Hematopoietic multipotent progenitor cell treated with erythropoietin and hydrocortisone succinate and interleukin-3 and kit ligand, for 8 days (in vitro differentiated cells): ENCODE data around the gene BRSK2.
"Not testable (repeated sequence)": the region's sequence is repeated elsewhere in the genome, so short reads cannot be mapped to it uniquely, and the experiment has no call there.

Experiments
- DNase-seq: peaks from one replicate; pipeline ENCODE4 v3.0.0-alpha.2; 2015

Gene BRSK2

DNA sequence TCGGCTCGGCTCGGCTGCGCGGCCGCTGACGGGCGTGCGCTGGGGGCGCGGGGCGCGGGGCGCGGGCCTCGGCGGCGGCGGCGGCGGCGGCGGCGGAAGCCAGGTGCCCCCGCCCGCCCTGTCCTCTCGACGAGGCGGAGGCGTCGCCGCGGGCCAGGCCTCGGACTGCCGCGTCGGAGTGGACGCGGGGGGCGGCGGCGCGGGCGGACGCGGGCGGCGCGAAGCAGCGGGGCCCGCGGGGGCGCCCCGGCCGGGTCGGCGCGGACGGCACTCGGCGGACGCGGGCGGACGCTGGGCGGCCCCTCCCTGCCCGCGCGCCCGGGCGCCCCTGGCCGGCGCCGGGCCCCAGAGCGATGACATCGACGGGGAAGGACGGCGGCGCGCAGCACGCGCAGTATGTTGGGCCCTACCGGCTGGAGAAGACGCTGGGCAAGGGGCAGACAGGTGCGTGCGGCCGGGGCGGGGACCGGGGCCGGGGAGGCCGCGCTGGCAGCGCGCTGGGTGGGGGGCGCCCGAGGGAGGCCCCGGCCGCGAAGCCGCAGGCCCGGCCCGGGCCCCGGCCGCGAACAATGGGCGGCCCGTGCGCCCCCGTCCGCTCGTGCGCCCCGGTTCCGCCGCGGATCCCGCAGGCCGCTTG, at the start of gene BRSK2:
TSS of gene BRSK2 (plus strand) at position 3 of the 637 bp plus-strand sequence. CDS start at position 354, 351 bp downstream.
- DNase-seq, result no peak

DNA sequence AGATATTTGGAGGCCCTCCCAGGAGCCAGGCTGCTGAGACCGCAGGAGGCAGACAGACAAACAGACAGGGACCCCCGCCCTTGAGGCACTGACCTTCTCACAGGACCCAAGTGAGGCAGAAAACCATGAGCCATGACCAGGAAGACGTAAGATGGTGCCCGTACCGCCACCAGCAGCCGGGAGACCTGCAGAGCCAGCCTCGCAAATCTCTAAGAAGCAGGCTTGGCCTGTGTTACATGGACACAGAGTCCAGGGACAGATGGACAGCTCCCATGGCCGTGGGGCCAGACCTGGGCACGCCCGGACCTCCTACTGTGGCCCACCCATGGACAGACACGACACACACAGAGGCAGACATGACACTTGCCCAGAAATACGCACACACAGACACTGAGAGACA, 49.6 kb upstream of the BRSK2 start:
- DNase-seq, result no peak

GRCh38 chr11:1341226-1341625, 48.5 kb upstream of the BRSK2 start:
- not testable (repeated sequence) for DNase-seq

DNA sequence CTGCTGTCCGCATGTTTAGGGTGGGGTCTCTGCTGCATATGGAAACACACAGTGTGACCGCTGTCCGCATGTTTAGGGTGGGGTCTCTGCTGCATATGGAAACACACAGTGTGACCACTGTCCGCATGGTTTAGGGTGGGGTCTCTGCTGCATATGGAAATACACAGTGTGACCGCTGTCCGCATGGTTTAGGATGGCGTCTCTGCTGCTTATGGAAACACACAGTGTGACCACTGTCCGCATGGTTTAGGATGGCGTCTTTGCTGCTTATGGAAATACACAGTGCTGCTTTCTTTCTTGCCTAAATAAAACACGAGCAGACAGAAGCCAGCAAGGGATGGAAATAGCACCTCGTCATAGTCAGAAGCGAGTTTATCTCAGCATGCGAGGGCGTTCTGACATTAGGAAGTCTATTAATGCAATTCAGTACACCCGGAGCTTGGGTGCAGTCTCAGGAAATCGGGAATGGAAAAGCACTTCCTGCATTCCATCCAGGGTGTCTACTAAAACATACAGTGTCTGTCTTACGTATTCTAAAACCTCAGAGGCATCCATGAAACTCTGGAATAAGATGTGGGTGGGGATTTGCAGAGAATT, 47.7 kb upstream of the BRSK2 start:
- peak; percentile 10 for DNase-seq

DNA sequence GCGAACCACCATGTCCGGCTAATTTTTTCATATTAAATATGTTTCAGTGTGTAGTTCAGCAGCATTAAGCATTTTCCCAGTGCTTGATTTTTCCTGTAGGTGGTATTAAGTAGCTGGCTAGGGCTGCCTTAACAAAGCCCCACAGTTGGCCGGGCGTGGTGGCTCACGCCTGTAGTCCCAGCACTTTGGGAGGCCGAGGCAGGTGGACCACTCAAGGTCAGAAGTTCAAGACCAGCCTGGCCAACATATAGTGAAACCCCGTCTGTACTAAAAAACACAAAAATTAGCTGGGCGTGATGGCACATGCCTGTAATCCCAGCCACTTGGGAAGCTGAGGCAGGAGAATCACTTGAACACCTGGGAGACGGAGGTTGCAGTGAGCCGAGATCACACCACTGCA, 46.8 kb upstream of the BRSK2 start:
- DNase-seq, result no peak

GRCh38 chr11:1343391-1344055, 46.2 kb upstream of the BRSK2 start:
- no peak for DNase-seq

DNA sequence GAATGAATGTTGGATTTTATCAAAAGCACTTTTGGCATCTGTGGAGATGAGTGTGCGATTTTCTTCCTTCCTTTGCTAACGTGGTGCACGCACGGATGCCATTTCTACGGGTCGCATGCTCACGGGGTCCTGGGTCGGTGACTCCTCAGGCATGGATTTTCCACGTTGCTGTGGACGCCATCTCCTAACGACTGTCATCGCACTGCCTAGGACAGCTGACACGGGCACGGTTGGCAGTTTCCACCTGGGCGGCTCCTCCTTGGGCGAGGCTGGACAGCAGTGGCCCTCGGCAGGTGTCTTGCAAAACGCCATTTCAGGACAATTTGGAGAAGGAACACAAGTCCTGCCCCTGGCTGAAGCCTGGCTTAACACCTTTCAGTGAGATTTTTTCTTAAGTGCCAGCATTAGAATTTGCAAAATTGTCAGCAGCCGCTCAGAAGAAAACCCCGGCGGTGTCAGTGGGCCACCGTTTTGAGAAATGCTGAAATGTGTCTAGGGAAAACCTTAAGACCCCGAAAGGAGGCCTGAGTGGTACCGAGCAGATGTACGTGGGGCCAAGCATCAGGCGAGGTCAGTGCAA, 45.6 kb upstream of the BRSK2 start:
- no peak for DNase-seq

DNA sequence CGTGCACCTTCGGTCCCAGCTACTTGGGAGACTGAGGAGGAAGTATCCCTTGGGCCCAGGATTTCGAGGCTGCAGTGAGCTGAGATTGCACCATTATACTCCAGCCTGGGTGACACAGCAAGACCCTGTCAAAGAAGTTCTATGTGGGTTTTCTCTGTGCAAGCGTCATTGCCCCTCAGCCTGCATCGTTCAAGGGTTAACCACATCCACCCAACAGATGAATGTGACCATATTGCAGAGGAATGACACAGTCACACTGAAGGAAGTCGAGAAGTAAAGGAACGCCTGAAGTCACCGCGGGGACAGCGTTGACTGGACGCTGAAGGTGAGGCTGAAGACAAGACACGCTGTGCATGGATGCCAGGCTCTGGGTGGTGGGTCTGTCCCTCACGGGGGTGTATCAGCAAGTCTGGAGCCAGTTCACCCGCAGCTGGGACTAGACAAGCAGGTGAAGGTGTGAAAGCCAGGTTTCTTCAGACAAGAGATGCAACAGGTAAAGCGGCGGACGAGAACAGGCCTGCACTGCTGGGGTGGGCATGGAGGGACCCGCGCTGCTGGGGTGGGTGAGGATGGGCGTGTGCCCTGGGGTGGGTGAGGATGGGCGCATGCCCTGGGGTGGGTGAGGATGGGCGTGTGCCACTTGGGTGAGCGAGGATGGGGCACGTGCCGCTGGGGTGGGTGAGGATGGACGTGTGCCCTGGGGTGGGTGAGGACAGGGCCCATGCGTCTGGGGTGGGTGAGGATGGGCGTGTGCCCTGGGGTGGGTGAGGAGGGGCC, 43.8 kb upstream of the BRSK2 start:
- DNase-seq, result no peak

DNA sequence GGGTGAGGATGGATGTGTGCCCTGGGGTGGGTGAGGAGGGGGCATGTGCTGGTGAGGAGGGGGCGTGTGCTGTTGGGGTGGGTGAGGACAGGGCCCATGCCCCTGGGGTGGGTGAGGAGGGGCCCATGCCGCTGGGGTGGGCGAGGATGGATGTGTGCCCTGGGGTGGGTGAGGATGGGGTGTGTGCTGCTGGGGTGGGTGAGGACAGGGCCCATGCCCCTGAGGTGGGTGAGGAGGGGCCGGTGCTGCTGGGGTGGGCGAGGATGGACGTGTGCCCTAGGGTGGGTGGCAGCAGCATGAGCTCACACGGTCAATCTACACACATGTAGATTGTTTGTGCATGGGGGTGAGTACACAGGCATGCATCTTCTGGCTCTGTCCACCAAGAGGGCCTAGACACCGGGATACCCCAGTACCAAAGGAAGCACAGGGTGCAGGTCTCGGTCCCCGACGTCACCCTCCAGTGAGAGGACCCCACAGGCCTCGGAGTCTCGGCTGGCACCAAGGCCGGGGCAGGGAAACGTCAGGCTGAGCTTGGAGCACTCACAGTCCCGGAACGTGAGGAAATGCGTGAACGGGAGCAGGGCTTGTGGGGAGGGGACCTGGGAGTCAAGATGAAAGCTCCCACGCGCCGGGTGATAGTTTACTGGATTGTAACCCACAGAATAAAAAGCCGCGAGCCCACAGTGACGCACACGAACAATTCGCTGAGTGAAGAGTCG, 42.9 kb upstream of the BRSK2 start:
- DNase-seq, result no peak

DNA sequence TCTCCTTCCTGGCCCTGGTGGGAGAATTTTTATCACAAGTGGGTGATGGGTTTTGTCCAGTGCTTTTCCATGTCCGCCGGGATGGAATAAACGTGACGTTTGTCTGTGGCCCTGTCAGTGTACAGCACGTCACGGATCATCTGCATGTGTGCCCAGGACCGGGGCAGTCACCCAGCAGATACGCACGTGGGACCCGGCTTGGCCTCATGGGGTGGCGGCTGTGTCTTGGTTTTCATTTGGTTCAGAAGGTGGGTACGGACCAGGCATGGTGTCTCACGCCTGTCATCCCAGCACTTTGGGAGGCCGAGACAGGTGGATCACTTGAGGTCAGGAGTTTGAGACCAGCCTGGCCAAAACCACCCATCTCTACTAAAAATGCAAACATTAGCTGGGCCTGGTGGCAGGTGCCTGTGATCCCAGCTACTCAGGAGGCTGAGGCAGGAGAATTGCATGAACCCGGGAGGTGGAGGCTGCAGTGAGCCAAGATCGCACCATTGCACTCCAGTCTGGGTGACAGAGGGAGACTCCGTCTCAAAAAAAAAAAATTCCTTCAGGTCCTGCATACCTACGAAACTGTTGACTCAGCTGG, 42.2 kb upstream of the BRSK2 start:
- DNase-seq, result not testable (repeated sequence)

DNA sequence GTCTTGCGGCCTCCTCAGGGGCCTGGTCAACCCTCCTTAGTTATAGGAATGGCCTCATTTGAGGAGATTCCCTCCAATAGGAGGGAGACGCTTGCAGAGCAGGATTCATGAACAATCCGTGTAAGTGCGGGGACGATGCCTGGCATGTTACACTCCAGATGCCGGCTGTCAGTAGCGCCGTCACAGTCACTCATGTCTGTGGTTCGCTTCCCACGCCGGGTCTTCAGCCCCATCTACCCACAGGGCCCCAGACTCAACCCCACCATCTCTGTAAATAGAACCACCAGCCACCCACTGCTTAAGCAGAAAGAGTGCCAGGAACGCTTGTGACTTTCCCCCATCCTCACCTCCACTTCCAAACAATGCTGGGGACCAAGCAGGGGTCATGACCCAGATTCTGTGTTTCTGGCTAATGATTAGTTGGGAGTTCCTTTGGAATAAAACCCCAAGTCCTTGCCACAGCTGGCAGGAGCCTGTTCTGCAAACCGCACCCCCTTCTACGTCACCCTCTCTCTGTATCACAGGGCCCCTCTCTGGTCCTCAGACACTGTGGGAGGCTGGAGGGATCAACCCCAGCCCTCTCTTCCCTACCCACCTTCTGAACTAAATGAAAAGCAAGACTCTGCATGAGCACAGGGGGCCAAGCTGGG, 41.5 kb upstream of the BRSK2 start:
- no peak for DNase-seq

- DNase-seq, result no peak
These were observed 40.9 kb upstream of the BRSK2 start for GRCh38 chr11:1348796-1349326.

DNA sequence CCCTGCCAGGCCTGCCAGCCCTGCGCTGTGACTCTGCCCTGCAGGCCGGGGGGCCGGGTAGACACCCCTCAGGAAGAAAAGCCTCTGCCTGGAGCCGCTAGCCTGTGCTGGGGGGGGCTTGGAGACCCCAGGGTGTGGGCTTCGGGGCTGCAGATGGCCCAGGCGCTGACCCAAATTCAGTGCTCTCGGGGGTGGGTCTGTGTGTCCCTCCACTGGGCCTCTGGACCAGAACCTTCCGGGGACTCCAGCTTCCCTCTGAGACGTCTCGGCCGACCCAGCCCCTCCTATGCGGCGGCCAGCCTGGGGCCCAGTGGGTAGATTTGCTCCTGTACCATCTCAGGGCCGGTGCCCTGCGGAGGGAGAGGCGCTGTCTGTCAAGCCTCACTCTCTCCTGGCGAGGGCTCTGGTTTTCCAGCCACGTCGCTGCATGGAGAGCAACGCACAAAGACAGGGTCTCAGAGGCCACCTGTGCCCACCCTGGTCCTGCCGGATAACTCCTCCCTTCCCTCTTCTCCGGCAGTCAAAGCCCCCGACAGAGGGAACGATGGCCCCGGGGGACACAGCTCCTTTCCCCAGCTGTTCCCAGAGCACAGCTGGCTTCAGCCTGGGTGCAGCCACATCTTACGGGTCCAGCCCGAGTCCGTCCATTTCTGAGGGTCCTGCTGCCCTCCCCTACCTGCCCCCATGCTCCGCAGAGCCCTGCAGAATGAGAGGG, 40.2 kb upstream of the BRSK2 start:
- no peak for DNase-seq

- no peak for DNase-seq
These were observed 39.5 kb upstream of the BRSK2 start for GRCh38 chr11:1350086-1350725.

- no peak for DNase-seq
These were observed 38.3 kb upstream of the BRSK2 start for GRCh38 chr11:1351278-1351937.

DNA sequence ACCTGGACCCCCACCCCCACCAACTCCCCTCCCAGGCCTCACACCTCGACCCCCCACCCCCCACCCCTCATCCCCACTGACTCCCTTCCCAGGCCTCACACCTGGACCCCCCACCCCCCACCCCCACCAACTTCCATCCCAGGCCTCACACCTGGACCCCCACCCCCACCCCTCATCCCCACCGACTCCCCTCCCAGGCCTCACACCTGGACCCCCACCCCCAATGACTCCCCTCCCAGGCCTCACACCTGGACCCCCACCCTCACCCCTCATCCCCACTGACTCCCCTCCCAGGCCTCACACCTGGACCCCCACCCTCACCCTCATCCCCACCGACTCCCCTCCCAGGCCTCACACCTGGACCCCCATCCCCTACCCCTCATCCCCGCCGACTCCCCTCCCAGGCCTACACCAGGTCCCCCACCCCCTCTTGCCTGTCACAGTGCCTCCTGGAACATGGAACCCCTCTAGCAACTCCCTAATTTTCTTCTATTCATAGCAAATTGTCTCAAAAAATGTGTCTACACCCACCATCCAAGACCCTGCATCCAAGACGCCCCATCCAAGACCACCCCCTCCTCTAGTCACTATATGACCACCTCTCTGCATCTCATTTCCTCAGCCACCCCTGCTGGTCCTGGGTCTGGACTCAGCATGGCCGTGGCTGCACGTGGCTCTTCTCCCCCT, 36.9 kb upstream of the BRSK2 start:
- no peak for DNase-seq

GRCh38 chr11:1353383-1354124, 36.2 kb upstream of the BRSK2 start:
- no peak for DNase-seq
